ENCODE data around the gene RNLS. TPM values are rescaled to one million over a fixed set of nuclear protein-coding genes. Genes with fewer than 3 reads are reported as not detected.
"Not testable (repeated sequence)": the region's sequence is repeated elsewhere in the genome, so short reads cannot be mapped to it uniquely, and the experiment has no call there.

Gene RNLS
- total RNA-seq, 1 experiment from 2014 or later = 8.1 TPM

DNA sequence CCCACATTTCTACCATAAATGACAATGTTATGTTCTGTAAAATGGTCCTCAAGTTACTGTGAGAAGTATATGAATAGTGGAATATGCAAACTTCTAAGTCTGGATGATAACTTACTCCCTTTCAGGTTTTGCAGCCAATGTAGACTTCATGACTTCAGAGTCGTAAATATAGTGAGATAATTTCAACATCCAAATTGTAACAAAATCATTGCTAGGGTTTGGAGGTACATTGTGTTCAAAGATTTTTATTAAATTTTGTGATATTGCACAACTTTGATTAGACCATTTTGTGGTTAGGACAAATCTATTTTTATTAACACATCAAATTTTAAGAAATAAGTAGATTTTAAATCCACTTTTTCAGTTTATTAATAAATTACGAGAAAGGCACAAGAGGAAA is 270.3 kb downstream of the RNLS start:
- no TSS peak for BruUV-seq (replicated peaks)
- ChIA-PET POLR2A (ENCODE audit: low non-redundant PET) (no interaction called here), CTCF (no interaction called here)
- H3K4me1 ChIP-seq (ENCODE audit: insufficient read depth, low read length, poor library complexity, severe bottlenecking) = no peaks in the 10 kb centered on the region
- no peaks in the 10 kb centered on the region for H3K9me3 ChIP-seq (ENCODE audit: low read depth, low read length, poor library complexity, severe bottlenecking)
- H3K4me3 ChIP-seq (ENCODE audit: low read depth, low read length, poor library complexity, severe bottlenecking) = no peak overlapping the region
- no peak overlapping the region for H3K27ac ChIP-seq (ENCODE audit: low read depth, low read length, poor library complexity, severe bottlenecking)
- no peak for DNase-seq (ENCODE audit: low spot score)
- no peaks in the 10 kb centered on the region for H3K36me3 ChIP-seq (ENCODE audit: insufficient read depth, low read length, poor library complexity, severe bottlenecking)
- no peak for TF ChIP-seq EZH2 (IDR thresholded peaks at IDR 0.05; ENCODE audit: borderline replicate concordance, low read depth, low read length, poor library complexity, severe bottlenecking)
- TF ChIP-seq, protein P1, sequence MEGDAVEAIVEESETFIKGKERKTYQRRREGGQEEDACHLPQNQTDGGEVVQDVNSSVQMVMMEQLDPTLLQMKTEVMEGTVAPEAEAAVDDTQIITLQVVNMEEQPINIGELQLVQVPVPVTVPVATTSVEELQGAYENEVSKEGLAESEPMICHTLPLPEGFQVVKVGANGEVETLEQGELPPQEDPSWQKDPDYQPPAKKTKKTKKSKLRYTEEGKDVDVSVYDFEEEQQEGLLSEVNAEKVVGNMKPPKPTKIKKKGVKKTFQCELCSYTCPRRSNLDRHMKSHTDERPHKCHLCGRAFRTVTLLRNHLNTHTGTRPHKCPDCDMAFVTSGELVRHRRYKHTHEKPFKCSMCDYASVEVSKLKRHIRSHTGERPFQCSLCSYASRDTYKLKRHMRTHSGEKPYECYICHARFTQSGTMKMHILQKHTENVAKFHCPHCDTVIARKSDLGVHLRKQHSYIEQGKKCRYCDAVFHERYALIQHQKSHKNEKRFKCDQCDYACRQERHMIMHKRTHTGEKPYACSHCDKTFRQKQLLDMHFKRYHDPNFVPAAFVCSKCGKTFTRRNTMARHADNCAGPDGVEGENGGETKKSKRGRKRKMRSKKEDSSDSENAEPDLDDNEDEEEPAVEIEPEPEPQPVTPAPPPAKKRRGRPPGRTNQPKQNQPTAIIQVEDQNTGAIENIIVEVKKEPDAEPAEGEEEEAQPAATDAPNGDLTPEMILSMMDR (conservative IDR thresholded peaks at IDR 0.05; ENCODE audit: low read depth, low read length) = no peak
- H3K27me3 ChIP-seq (replicated peaks; ENCODE audit: insufficient read depth, low read depth, low read length, poor library complexity) = peaks cover 6% of the 10 kb centered on the region
- intact Hi-C loops (cut with micrococcal nuclease; ENCODE audit: unreplicated experiment) = no loop called here

DNA sequence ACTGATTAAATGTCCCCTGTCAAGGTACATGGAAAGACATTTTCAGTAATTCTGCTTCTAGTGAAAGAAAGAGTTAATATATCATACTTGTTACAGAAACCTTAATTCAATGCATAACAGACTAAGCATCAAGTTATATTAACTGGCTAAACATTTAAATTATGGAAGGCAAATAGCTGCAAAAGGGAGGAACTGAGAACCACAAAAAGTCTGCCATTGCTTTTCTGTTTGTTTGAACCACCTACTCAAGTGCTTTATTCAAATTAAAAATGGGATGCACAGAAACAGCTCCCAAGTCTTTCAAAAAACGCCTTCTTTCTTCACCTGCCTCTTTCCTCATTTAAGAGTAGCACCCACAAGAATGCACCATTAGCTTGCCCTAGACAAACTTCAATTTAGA is 271.9 kb downstream of the RNLS start:
- BruUV-seq (replicated peaks) = no TSS peak

DNA sequence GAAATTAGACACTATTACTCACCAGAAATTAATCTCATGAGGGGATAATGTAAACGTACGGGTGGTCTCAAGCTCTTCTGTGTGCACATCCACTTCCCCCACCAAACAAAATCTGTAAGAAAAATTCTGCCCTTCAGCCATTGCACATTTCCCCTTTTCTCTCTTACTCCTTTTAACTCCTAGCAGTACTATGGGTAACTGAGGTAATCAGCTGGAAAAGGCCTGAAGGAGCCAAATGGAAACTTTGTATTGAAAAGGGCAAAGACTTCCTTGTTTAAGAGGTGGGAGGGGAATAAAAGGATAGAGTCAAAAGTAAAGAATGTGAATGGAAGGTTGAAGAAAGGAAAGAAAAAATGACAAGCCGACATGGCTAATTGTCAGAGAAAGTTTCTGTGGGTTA is 273.8 kb downstream of the RNLS start:
- no TSS peak for BruUV-seq (replicated peaks)
- DNase-seq (ENCODE audit: low spot score) = no peak

More for the DNA sequence above, 271.9 kb downstream of the RNLS start:
- no peaks in the 10 kb centered on the region for H3K36me3 ChIP-seq (ENCODE audit: insufficient read depth, low read length, poor library complexity, severe bottlenecking)
- intact Hi-C loops (cut with micrococcal nuclease; ENCODE audit: unreplicated experiment) = no loop called here
- peaks cover 6% of the 10 kb centered on the region for H3K27me3 ChIP-seq (replicated peaks; ENCODE audit: insufficient read depth, low read depth, low read length, poor library complexity)
- no peaks in the 10 kb centered on the region for H3K4me1 ChIP-seq (ENCODE audit: insufficient read depth, low read length, poor library complexity, severe bottlenecking)
- ChIA-PET POLR2A (ENCODE audit: low non-redundant PET) (no interaction called here), CTCF (no interaction called here)
- H3K4me3 ChIP-seq (ENCODE audit: low read depth, low read length, poor library complexity, severe bottlenecking) = no peak overlapping the region
- H3K27ac ChIP-seq (ENCODE audit: low read depth, low read length, poor library complexity, severe bottlenecking) = no peak overlapping the region
- DNase-seq (ENCODE audit: low spot score) = no peak
- TF ChIP-seq, protein P1 (conservative IDR thresholded peaks at IDR 0.05; ENCODE audit: low read depth, low read length) = no peak
- no peak for TF ChIP-seq EZH2 (IDR thresholded peaks at IDR 0.05; ENCODE audit: borderline replicate concordance, low read depth, low read length, poor library complexity, severe bottlenecking)
- no peaks in the 10 kb centered on the region for H3K9me3 ChIP-seq (ENCODE audit: low read depth, low read length, poor library complexity, severe bottlenecking)

DNA sequence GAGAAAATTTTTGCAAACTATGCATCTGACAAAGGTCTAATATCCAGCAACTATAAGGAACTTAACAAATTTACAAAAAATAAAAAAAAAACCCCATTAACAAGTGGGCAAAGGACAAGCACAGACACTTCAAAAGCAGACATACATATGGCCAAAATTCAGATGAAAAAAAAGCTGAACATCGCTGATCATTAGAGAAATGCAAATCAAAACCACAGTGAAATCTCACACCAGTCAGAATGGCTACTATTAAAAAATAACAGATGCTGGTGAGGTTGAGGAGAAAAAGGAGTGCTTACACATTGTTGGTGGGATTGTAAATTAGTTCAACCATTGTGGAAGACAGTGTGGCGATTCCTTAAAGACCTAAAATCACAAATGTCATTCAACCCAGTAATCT is 274.8 kb downstream of the RNLS start:
- POLR2A ChIA-PET (ENCODE audit: low non-redundant PET) = interaction anchor here (0.7 kb wide), 1 partner anchor 591 kb away, joined by 4 read pairs; no protein-coding TSS in a partner anchor
- CTCF ChIA-PET; H3K4me3 ChIP-seq (ENCODE audit: low read depth, low read length, poor library complexity, severe bottlenecking); H3K9me3 ChIP-seq (ENCODE audit: low read depth, low read length, poor library complexity, severe bottlenecking); H3K36me3 ChIP-seq (ENCODE audit: insufficient read depth, low read length, poor library complexity, severe bottlenecking); H3K27me3 ChIP-seq (replicated peaks; ENCODE audit: insufficient read depth, low read depth, low read length, poor library complexity); intact Hi-C loops (cut with micrococcal nuclease; ENCODE audit: unreplicated experiment); BruUV-seq (replicated peaks); DNase-seq (ENCODE audit: low spot score); H3K27ac ChIP-seq (ENCODE audit: low read depth, low read length, poor library complexity, severe bottlenecking); H3K4me1 ChIP-seq (ENCODE audit: insufficient read depth, low read length, poor library complexity, severe bottlenecking): not testable (repeated sequence)

More for the DNA sequence above, 273.8 kb downstream of the RNLS start:
- peaks cover 6% of the 10 kb centered on the region for H3K27me3 ChIP-seq (replicated peaks; ENCODE audit: insufficient read depth, low read depth, low read length, poor library complexity)
- POLR2A ChIA-PET (ENCODE audit: low non-redundant PET) = interaction anchor here (0.7 kb wide), 1 partner anchor 217 kb away, joined by 3 read pairs; no protein-coding TSS in a partner anchor
- TF ChIP-seq EZH2 (IDR thresholded peaks at IDR 0.05; ENCODE audit: borderline replicate concordance, low read depth, low read length, poor library complexity, severe bottlenecking) = no peak
- TF ChIP-seq, protein P1 (conservative IDR thresholded peaks at IDR 0.05; ENCODE audit: low read depth, low read length) = no peak
- no peaks in the 10 kb centered on the region for H3K4me1 ChIP-seq (ENCODE audit: insufficient read depth, low read length, poor library complexity, severe bottlenecking)
- no peak overlapping the region for H3K4me3 ChIP-seq (ENCODE audit: low read depth, low read length, poor library complexity, severe bottlenecking)
- H3K9me3 ChIP-seq (ENCODE audit: low read depth, low read length, poor library complexity, severe bottlenecking) = no peaks in the 10 kb centered on the region
- CTCF ChIA-PET = no interaction called here
- no peaks in the 10 kb centered on the region for H3K36me3 ChIP-seq (ENCODE audit: insufficient read depth, low read length, poor library complexity, severe bottlenecking)
- no peak overlapping the region for H3K27ac ChIP-seq (ENCODE audit: low read depth, low read length, poor library complexity, severe bottlenecking)
- intact Hi-C loops (cut with micrococcal nuclease; ENCODE audit: unreplicated experiment) = no loop called here

Measured in A673 (cell line).